Left ventricle myocardium inferior (tissue), 1 donor: Measurements from ENCODE around the gene ENPP3. TPM values are rescaled to one million over a fixed set of nuclear protein-coding genes. Genes with fewer than 3 reads are reported as not detected.
"Not testable (repeated sequence)": the region's sequence is repeated elsewhere in the genome, so short reads cannot be mapped to it uniquely, and the experiment has no call there.

Experiments
- DNase-seq: peaks from one replicate; pipeline ENCODE4 v3.0.0-alpha.2; 2020
- H3K27ac ChIP-seq: fragments of 200-600 bp; replicated peaks from 2 replicates; pipeline ENCODE4 v1.8.0; 2021
- H3K27me3 ChIP-seq: fragments of 200-600 bp; 2 replicates; pipeline ENCODE4 v1.8.0; 2021; ENCODE audit warnings: low read depth
- H3K36me3 ChIP-seq: fragments of 200-600 bp; 2 replicates; pipeline ENCODE4 v1.8.0; 2021
- H3K4me1 ChIP-seq: fragments of 200-600 bp; 2 replicates; pipeline ENCODE4 v1.8.0; 2021
- H3K4me3 ChIP-seq: fragments of 200-600 bp; 2 replicates; pipeline ENCODE4 v1.8.0; 2021; ENCODE audit warnings: mild to moderate bottlenecking, moderate library complexity
- H3K9me3 ChIP-seq: fragments of 200-600 bp; replicated peaks from 2 replicates; pipeline ENCODE4 v1.8.0; 2021
- intact Hi-C: fragments of 100-400 bp; cut with micrococcal nuclease; formaldehyde crosslinking; loops from one replicate; pipeline ENCODE4 v1.11.0; 2022
- total RNA-seq: library from RNA; stranded (reverse); fragmentation: NEBNext Ultra II Directional; extraction: Animal tissue kit (Norgen Biotek cat#: 25700); gene quantifications from one replicate; pipeline ENCODE4 v1.2.1, GENCODE V29; 2021
- TF ChIP-seq, protein P1 (sequence below): fragments of 200-600 bp; IDR thresholded peaks from 2 replicates; pipeline ENCODE4 v1.8.0; 2021; ENCODE audit warnings: antibody characterized with exemption, mild to moderate bottlenecking, borderline replicate concordance
- donor health status: DM: no; HTN: yes; CAD: no; lungs with severe emphysema.

Gene ENPP3
- total RNA-seq, 1 donor from 2014 or later = 0.14 TPM

DNA sequence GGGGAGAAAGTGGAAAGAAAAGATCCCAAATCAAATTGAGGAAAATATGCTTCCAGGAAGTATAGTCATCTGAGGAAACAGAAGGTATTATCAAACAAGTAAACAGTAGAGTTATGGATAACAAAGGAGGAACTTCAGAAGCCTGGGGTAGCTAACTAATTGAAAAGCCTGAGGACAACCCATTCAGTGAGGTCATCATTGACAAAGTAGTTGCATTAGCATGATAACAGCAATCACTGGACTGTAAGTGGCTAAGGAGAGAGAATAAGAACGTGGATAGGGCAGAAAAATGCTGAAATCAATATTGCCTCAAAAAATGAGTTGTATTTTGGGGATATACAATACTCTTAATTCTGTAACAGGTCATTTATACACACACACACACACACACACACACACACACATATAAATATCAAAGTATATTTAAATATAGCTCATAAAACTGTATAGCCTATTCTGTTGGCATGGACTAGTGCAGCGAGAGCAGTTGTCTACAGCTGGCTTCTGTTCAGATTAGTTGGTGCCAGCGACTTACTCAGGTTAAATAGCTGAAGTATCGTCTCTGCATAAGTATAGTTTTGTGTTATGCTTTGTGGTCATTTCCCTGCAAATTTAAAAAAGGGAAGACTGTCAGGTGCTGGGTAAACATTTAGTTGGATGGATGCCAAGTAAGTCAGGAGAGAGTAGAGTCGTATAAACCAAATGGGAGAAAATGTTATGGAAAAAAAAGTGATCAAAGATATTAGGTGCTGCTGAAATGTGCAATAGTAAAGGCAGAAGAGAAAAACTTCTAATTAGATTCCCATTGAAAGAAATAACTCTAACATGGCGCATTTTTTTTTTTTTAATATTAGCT is 107.6 kb downstream of the ENPP3 start:
- intact Hi-C loops = no loop called here
- TF ChIP-seq, protein P1, sequence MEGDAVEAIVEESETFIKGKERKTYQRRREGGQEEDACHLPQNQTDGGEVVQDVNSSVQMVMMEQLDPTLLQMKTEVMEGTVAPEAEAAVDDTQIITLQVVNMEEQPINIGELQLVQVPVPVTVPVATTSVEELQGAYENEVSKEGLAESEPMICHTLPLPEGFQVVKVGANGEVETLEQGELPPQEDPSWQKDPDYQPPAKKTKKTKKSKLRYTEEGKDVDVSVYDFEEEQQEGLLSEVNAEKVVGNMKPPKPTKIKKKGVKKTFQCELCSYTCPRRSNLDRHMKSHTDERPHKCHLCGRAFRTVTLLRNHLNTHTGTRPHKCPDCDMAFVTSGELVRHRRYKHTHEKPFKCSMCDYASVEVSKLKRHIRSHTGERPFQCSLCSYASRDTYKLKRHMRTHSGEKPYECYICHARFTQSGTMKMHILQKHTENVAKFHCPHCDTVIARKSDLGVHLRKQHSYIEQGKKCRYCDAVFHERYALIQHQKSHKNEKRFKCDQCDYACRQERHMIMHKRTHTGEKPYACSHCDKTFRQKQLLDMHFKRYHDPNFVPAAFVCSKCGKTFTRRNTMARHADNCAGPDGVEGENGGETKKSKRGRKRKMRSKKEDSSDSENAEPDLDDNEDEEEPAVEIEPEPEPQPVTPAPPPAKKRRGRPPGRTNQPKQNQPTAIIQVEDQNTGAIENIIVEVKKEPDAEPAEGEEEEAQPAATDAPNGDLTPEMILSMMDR = no peak
- DNase-seq = no peak
- H3K27ac ChIP-seq = no peak overlapping the region
- no peak overlapping the region for H3K4me3 ChIP-seq
- no peaks in the 10 kb centered on the region for H3K27me3 ChIP-seq
- H3K9me3 ChIP-seq = no peaks in the 10 kb centered on the region
- no peaks in the 10 kb centered on the region for H3K36me3 ChIP-seq
- H3K4me1 ChIP-seq = no peaks in the 10 kb centered on the region

GRCh38 chr6:131745476-131745875 is 108.4 kb downstream of the ENPP3 start:
- no peaks in the 10 kb centered on the region for H3K9me3 ChIP-seq
- no peak for DNase-seq
- TF ChIP-seq, protein P1 = no peak
- H3K4me3 ChIP-seq = no peak overlapping the region
- no peak overlapping the region for H3K27ac ChIP-seq
- no peaks in the 10 kb centered on the region for H3K27me3 ChIP-seq
- intact Hi-C loops = no loop called here
- no peaks in the 10 kb centered on the region for H3K4me1 ChIP-seq
- no peaks in the 10 kb centered on the region for H3K36me3 ChIP-seq

DNA sequence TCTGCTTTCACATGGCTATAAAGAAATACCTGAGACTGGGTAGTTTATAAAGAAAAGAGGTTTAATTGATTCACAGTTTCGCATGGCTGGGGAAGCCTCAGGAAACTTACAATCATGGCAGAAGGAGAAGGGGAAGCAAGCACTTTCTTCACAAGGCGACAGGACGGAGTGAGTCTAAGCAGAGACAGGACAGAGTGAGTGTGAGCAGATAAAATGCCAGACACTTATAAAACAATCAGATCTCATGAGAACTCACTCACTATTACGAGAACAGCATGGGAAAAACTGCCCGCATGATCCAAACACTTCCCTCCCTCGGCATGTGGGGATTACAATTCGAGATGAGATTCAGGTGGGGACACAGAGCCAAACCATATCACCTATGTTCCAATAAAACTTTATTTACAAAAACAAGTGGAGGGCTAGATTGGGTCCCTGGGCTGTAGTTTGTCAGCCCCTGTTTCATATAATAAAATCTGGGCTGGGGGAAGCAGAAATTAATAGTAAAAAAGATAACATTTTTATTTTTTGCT is 110.8 kb downstream of the ENPP3 start:
- intact Hi-C loops = no loop called here
- DNase-seq = no peak
- no peaks in the 10 kb centered on the region for H3K27me3 ChIP-seq
- no peaks in the 10 kb centered on the region for H3K4me1 ChIP-seq
- no peak overlapping the region for H3K27ac ChIP-seq
- H3K9me3 ChIP-seq = no peaks in the 10 kb centered on the region
- TF ChIP-seq, protein P1 = no peak
- no peak overlapping the region for H3K4me3 ChIP-seq
- no peaks in the 10 kb centered on the region for H3K36me3 ChIP-seq

GRCh38 chr6:131749023-131749422 is 111.9 kb downstream of the ENPP3 start:
- Histone ChIP-seq H3K9me3 (no peaks in the 10 kb centered on the region), H3K4me3 (no peak overlapping the region), H3K4me1 (no peaks in the 10 kb centered on the region), H3K36me3 (no peaks in the 10 kb centered on the region), H3K27ac (no peak overlapping the region), H3K27me3 (no peaks in the 10 kb centered on the region)
- intact Hi-C loops = no loop called here
- TF ChIP-seq, protein P1 = no peak
- no peak for DNase-seq

DNA sequence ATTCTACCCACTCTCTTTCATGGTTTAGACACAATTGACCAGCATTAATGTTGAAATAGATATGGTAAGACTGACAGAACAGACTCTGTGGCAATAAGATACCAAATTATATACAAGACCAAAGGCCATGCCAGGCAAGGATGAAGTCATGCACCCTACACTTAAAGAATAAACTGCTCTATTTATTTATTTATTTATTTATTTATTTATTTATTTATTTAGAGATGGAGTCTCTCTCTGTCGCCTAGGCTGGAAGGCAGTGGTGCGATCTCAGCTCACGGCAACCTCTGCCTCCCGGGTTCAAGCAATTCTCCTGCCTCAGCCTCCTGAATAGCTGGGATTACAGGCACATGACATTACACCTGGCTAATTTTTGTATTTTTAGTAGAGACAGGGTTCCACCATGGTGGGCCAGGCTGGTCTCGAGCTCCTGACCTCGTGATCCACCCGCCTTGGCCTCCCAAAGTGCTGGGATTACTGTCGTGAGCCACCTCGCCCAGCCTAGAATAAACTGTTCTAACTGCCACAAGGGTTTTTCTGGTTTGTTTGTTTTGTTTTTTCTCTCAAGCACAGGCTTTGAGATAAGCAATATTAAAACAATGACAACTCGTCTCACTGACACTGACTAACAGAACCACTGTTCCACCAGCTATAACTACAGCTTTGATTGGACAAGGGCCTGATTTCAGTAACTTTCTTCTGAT is 114.1 kb downstream of the ENPP3 start:
- intact Hi-C loops, H3K9me3 ChIP-seq, H3K27me3 ChIP-seq, H3K36me3 ChIP-seq, H3K4me1 ChIP-seq, H3K27ac ChIP-seq, DNase-seq, H3K4me3 ChIP-seq: not testable (repeated sequence)
